ENCODE results near the gene DDX28.
A peak's percentile ranks its signal among the peaks of the same experiment; 100 is the strongest.

The DDX28 gene

DNA sequence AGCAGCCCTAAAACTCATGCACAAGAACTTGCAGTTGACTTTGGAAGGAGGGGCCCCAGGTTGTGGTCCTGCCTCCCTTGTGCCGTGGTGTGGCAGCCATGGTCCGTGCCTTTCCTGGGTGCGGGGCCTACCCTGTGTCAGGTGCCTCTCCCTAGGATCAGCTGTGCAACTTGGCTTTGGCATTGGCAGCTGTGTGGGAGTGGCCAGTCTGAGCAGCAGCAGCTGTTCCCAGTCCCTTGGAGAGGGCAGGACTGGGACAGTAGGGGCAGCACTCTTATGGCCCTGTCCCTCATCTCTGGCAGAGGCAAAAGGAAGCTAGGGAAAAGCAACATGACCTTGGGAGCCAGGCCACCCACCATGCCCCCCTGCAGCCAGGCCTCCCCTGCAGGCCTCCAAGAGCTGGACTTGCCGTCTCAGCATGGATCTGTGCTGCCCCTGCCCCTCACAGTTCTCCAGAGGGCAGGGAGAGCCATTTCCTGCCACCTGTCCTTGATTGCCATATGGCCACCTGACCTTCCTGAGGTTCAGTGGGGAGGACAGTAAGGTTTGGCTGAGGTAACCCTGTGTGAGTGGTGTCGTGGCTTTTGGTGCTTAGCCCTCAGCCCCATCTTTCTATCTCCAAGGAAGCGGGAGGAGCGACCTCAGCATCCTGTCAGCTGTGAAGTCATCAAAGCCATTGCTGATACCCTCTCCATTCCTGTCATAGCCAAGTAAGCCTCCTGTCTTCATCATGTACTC lies 46.6 kb upstream of the DDX28 start:
- TF ChIP-seq, protein P1, sequence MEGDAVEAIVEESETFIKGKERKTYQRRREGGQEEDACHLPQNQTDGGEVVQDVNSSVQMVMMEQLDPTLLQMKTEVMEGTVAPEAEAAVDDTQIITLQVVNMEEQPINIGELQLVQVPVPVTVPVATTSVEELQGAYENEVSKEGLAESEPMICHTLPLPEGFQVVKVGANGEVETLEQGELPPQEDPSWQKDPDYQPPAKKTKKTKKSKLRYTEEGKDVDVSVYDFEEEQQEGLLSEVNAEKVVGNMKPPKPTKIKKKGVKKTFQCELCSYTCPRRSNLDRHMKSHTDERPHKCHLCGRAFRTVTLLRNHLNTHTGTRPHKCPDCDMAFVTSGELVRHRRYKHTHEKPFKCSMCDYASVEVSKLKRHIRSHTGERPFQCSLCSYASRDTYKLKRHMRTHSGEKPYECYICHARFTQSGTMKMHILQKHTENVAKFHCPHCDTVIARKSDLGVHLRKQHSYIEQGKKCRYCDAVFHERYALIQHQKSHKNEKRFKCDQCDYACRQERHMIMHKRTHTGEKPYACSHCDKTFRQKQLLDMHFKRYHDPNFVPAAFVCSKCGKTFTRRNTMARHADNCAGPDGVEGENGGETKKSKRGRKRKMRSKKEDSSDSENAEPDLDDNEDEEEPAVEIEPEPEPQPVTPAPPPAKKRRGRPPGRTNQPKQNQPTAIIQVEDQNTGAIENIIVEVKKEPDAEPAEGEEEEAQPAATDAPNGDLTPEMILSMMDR (conservative IDR thresholded peaks at IDR 0.05; ENCODE audit: low read depth, low read length): no peak
- no peak overlapping the region for H3K4me3 ChIP-seq (ENCODE audit: low read length)
- DNase-seq (ENCODE audit: low read depth): no peak

DNA sequence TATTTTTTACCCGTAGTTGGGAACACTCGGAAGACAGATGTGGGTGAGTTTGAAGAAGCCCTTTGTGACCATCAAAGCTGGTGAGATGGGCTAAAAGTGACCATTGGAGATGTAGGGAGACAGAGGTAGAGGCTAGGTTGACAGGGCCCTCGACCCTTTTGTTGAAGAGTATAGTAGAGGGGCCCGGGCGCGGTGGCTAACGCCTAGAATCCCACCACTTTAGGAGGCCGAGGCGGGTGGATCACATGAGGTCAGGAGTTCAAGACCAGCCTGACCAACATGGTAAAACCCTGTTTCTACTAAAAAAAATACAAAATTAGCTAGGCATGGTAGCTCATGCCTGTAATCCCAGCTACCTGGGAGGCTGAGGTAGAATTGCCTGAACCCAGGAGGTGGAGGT lies 45.9 kb upstream of the DDX28 start:
- DNase-seq (ENCODE audit: low read depth): no peak
- TF ChIP-seq, protein P1 (conservative IDR thresholded peaks at IDR 0.05; ENCODE audit: low read depth, low read length): no peak
- H3K4me3 ChIP-seq (ENCODE audit: low read length): no peak overlapping the region

DNA sequence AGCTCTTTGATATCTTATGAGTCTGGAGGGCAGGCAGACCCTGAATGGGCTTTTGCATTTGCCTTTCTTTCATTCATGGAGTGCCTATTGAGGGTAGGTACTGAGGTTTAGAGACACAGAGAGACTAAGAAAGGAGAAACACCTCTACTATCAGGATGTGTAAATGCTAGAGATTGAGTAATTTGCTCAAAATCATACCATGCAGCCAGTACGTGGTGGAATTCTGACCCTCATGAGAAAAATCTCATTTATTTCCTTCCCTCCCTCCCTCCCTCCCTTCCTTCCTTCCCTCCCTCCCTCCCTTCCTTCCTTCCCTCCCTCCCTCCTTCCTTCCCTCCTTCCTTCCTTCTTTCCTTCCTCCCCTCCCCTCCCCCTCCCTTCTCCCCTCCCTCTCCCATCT lies 43.7 kb upstream of the DDX28 start:
- H3K4me3 ChIP-seq (ENCODE audit: low read length): no peak overlapping the region
- TF ChIP-seq, protein P1 (conservative IDR thresholded peaks at IDR 0.05; ENCODE audit: low read depth, low read length): no peak
- DNase-seq (ENCODE audit: low read depth): no peak

DNA sequence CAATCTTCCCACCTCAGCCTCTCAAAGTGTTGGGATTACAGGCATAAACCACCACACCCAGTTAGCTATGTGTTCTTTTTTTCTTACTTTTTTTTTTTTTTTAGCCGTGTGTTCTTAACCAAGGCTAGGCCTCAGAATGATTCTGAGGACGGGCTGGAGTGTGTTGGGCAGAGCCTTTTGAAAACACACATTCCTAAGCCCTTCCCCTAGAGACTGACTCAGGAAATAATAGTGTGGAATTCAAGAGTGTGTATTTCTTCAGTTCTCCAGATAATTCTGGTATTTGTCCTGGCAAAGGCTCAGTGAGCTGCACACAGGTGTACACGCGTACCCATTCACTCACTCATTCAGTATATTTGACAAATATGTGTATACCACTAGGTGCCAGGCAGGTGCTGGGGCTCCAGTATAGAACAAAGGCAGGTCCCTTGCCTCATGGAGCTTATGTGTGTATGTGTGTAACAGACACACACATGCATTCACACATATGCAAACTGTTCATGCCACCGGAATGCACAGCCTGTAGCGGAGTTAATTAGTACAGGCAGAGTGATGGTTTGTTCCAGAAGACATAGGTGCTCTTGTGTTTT lies 42.8 kb upstream of the DDX28 start:
- TF ChIP-seq, protein P1 (conservative IDR thresholded peaks at IDR 0.05; ENCODE audit: low read depth, low read length): no peak
- H3K4me3 ChIP-seq (ENCODE audit: low read length): no peak overlapping the region
- DNase-seq (ENCODE audit: low read depth): no peak

DNA sequence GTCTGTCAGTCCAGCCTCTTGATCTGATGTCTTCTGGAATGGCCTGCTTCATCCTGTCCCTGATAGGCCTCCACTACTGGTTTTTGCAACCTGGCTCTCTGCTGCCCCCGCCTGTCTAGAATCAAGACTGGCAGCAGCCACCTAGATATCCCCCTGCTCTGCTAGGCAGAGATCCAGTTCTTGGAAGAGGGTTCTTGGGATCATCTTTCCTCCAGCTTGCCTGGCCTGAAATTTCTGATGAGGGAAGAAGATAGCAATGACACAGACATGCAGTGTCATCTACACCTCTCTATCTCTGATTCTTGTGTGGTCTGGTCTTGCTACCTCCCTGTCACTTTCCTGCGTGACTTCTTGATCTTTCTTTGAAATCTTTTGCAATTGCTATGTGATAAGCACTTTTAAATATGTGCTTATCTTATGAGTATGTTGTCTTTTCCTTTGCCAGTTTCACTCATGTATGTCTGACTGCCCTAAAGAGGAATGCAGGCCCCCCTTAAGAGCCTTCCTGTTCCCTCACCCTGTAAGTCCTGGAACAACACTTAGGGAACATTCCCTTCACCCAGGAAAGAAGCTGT lies 41.8 kb upstream of the DDX28 start:
- H3K4me3 ChIP-seq (ENCODE audit: low read length): no peak overlapping the region
- TF ChIP-seq, protein P1 (conservative IDR thresholded peaks at IDR 0.05; ENCODE audit: low read depth, low read length): peak; percentile 91
- no peak for DNase-seq (ENCODE audit: low read depth)

DNA sequence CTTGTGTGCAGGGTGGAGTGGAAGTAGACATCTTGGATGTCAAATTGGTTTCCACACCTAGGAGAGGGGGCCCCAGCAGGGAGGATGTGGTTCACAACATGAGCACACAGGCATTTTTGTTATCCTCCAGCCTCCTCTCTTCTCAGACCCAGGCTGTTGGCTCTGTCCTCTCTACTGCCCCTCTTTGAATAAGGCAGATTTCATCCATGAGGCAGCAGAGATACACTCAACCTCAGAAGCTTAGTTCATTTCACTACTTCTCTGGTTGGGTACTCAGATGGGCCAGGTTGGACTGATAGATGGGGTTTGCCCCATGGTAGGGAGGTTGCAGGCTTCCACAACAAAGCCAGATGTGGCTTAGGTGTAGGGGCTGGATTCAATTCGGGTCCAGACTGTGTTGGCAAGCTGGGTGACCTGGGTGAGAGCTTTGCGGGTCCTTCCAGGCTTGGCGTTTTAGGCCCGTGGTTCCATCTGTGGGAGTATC lies 39.9 kb upstream of the DDX28 start:
- H3K4me3 ChIP-seq (ENCODE audit: low read length): no peak overlapping the region
- TF ChIP-seq, protein P1 (conservative IDR thresholded peaks at IDR 0.05; ENCODE audit: low read depth, low read length): no peak
- DNase-seq (ENCODE audit: low read depth): no peak

All from retinal pigment epithelial cell (primary cell).